Mesodermal cell (in vitro differentiated cells): ENCODE results near the gene NPY2R. TPM values are rescaled to one million over a fixed set of nuclear protein-coding genes. Genes with fewer than 3 reads are reported as not detected.

Source experiments
- H3K27ac ChIP-seq: 2 replicates; pipeline ENCODE4 v1.7.0; 2013; ENCODE audit warnings: mild to moderate bottlenecking, low read depth, low read length, moderate library complexity; ENCODE audit not compliant: severe bottlenecking
- H3K36me3 ChIP-seq: 2 replicates; pipeline ENCODE4 v1.7.1; 2013; ENCODE audit warnings: mild to moderate bottlenecking, low read length, moderate library complexity; ENCODE audit not compliant: control insufficient read depth, insufficient read depth
- H3K4me1 ChIP-seq: one replicate; pipeline ENCODE4 v1.7.1; 2013; ENCODE audit warnings: mild to moderate bottlenecking, low read length; ENCODE audit not compliant: insufficient read depth, control insufficient read depth, poor library complexity, severe bottlenecking
- H3K4me3 ChIP-seq: 2 replicates; pipeline ENCODE4 v1.7.0; 2013; ENCODE audit warnings: low read length, control low read depth, mild to moderate bottlenecking; ENCODE audit not compliant: insufficient read depth, poor library complexity, severe bottlenecking; ENCODE audit errors: extremely low read depth
- H3K9me3 ChIP-seq: 2 replicates; pipeline ENCODE4 v1.7.1; 2013; ENCODE audit warnings: mild to moderate bottlenecking, low read length, moderate library complexity; ENCODE audit not compliant: control insufficient read depth
- WGBS, 2 experiments: methylation state at CpG; one replicate each; pipeline ENCODE4 v1.1.5; 2013; ENCODE audit warnings: missing lambda C conversion rate in 2 of 2; ENCODE audit not compliant: insufficient coverage in 2 of 2; 5-methylcytosine and 5-hydroxymethylcytosine counted together
- polyA plus RNA-seq, 2 experiments: library from polyadenylated mRNA; stranded (reverse); fragments of 50-300 nt; gene quantifications; one replicate each; pipeline ENCODE4 v1.2.3, GENCODE V29; 2013

The NPY2R gene
- not detected for polyA plus RNA-seq (2013, experiment 1 of 2)
- not detected for polyA plus RNA-seq (2013, experiment 2 of 2)

- 1 to 2% methylated on average over 24 to 43 of the region's 55 CpGs for WGBS, 2 experiments
Measured at GRCh38 chr4:155208258-155209054, at the start of gene NPY2R. Gene NPY2R, plus strand, starts transcription at chr4:155208636. Its CDS starts 5,304 bp downstream, at chr4:155213940.

DNA sequence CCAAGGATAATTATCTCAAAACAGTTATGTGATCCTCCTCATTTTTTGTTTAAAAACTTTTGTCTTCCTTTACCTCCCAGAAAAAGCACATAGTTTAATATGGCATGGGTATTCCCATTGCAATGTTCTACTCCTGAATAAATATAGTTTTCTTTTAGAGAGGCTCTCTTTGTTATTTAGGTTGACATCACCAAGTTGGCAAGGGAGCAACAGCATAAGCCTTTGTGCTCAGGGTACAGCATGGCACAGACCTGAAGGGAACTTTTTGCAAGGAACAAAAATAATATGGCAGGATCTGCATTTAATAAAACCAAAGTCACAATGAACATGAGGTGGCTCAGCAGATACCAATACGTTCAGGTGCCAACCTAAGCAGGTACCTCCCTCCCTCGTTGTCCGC lies 47.1 kb upstream of the NPY2R start:
- H3K27ac ChIP-seq, result no peak overlapping the region
- H3K9me3 ChIP-seq, result no peaks in the 10 kb centered on the region
- H3K4me3 ChIP-seq, result no peak overlapping the region
- no peaks in the 10 kb centered on the region for H3K4me1 ChIP-seq
- 97 to 100% methylated on average over 3 of the region's 3 CpGs for WGBS, 2 experiments
- H3K36me3 ChIP-seq, result no peaks in the 10 kb centered on the region

More at GRCh38 chr4:155208258-155209054, at the start of gene NPY2R:
- Histone ChIP-seq H3K36me3 (no peaks in the 10 kb centered on the region), H3K4me3 (peak within 1 kb of the TSS; percentile 32), H3K4me1 (peaks cover 6% of the 10 kb centered on the region), H3K9me3 (no peaks in the 10 kb centered on the region), H3K27ac (no peak within 1 kb of the TSS)

DNA sequence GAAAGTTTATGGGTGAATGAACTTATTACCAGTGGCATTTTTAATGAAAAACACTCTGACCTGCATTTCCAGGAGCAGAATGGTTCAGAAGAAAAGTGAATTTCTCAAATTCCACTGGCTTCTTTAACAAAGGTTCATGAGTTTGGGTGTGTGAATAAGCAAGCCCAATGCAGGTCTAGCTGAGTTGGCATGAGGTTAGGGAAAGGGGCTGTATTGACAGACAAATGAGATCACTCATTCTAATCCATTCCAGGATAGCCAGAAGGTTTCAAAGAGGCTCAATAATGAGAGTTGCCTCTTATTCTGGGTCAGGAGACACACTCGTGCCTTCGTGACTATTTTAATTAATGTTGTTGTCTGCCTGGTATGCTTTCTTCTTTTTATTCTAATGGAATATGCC lies 43.7 kb upstream of the NPY2R start:
- no peaks in the 10 kb centered on the region for H3K4me1 ChIP-seq
- H3K27ac ChIP-seq, result no peak overlapping the region

DNA sequence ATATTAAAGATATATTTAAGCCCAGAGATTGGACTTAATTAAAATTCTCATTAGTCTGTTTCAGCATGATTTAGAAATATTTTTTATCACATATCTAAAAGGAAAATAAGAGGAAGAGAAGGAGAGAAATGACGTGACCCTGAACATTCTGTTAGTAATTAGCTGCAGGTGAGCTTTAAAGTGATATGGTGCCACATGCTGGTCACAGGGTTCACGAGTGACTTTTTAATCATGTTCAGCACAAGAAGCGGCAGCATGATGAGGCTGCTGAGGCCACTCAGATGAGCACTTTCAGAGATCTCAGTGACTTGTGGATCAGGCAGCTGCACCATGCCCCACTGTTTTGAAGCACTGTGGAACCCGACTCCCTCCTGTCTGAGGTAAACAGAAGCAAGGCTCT lies 37.9 kb upstream of the NPY2R start:
- Histone ChIP-seq H3K4me3 (no peak overlapping the region), H3K4me1 (no peaks in the 10 kb centered on the region), H3K27ac (no peak overlapping the region), H3K9me3 (no peaks in the 10 kb centered on the region), H3K36me3 (no peaks in the 10 kb centered on the region)
- WGBS, 2 experiments, result 76 to 93% methylated on average over 2 to 4 of the region's 4 CpGs

More for the DNA sequence above, 43.7 kb upstream of the NPY2R start:
- no peaks in the 10 kb centered on the region for H3K36me3 ChIP-seq
- WGBS, 2 experiments, result no CpG with 5 or more reads among the region's 2 CpGs
- no peak overlapping the region for H3K4me3 ChIP-seq
- H3K9me3 ChIP-seq, result no peaks in the 10 kb centered on the region

DNA sequence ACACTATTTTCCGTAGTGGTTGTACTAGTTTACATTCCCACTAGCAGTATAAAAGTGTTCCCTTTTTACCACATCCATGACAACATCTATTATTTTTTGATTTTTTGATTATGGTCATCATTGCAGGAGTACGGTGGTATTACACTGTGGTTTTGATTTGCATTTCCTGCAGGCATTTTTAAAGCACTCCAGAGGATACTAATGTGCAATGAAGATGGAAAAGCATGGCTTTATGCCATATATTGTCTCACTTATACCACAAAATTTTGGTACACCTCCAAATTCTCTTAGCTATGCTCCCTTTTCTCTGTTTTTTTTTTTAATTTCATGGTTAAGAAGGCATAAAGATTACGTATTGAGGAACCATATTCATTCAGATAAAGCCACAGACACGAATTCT lies 35.1 kb upstream of the NPY2R start:
- Histone ChIP-seq H3K27ac (no peak overlapping the region), H3K4me3 (no peak overlapping the region), H3K9me3 (no peaks in the 10 kb centered on the region), H3K4me1 (no peaks in the 10 kb centered on the region), H3K36me3 (no peaks in the 10 kb centered on the region)
- no CpG with 5 or more reads among the region's 4 CpGs for WGBS, 2 experiments

GRCh38 chr4:155174668-155175067 lies 33.8 kb upstream of the NPY2R start:
- Histone ChIP-seq H3K4me3 (no peak overlapping the region), H3K9me3 (no peaks in the 10 kb centered on the region)

GRCh38 chr4:155179216-155179615 lies 29.2 kb upstream of the NPY2R start:
- 77 to 100% methylated on average over 1 to 2 of the region's 2 CpGs for WGBS, 2 experiments
- Histone ChIP-seq H3K4me3 (no peak overlapping the region), H3K4me1 (no peaks in the 10 kb centered on the region), H3K27ac (no peak overlapping the region), H3K36me3 (no peaks in the 10 kb centered on the region), H3K9me3 (no peaks in the 10 kb centered on the region)

More at GRCh38 chr4:155174668-155175067, 33.8 kb upstream of the NPY2R start:
- Histone ChIP-seq H3K36me3 (no peaks in the 10 kb centered on the region), H3K27ac (no peak overlapping the region), H3K4me1 (no peaks in the 10 kb centered on the region)
- no CpG with 5 or more reads among the region's 1 CpG for WGBS, 2 experiments

GRCh38 chr4:155186972-155187371 lies 21.5 kb upstream of the NPY2R start:
- Histone ChIP-seq H3K36me3 (no peaks in the 10 kb centered on the region), H3K27ac (no peak overlapping the region), H3K9me3 (no peaks in the 10 kb centered on the region), H3K4me1 (no peaks in the 10 kb centered on the region), H3K4me3 (no peak overlapping the region)
- no CpG with 5 or more reads among the region's 2 CpGs for WGBS, 2 experiments

DNA sequence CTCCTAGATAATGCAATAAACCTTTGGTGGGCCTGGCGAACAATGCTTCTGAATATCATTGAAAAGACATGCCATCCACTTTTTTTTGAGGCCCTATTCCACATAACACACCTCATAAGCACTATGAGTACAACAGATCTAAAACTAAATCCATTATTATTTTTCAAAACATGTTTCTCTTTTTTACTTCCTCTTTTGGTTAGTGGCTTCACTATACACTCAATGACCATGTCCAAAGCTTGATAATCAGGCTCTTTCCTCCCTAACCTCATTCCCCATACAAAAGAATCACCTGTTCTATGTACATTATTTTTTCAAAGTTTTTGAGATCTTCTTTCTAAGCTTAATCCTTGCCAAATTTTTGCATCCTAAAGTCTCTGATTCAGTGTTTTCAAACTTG lies 20.4 kb upstream of the NPY2R start:
- 50 to 100% methylated on average over 1 of the region's 1 CpG for WGBS, 2 experiments
- H3K4me1 ChIP-seq, result no peaks in the 10 kb centered on the region
- H3K36me3 ChIP-seq, result no peaks in the 10 kb centered on the region
- H3K4me3 ChIP-seq, result no peak overlapping the region
- H3K9me3 ChIP-seq, result no peaks in the 10 kb centered on the region
- no peak overlapping the region for H3K27ac ChIP-seq

- no peaks in the 10 kb centered on the region for H3K9me3 ChIP-seq
- H3K4me3 ChIP-seq, result no peak overlapping the region
- H3K4me1 ChIP-seq, result no peaks in the 10 kb centered on the region
- H3K36me3 ChIP-seq, result no peaks in the 10 kb centered on the region
- H3K27ac ChIP-seq, result no peak overlapping the region
Measured at GRCh38 chr4:155190099-155190498, 18.3 kb upstream of the NPY2R start.

DNA sequence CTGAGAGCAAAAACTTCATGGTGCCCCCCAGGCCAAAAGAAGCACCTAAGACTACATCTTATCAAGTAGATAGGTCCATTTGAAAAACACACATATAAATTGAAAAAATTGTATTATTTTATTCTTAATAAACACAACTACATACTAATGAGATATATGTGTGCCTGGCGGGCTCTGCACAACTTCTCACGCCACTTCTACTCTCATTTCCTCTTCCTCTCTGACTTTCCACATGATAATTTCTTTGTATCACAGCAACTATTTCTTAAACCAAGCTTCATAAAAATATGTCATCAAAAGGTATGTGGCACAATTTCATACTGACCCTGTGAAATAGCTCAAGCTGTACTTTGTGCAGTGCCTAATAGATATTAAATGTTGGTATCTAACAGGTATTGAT lies 10.7 kb upstream of the NPY2R start:
- 90% methylated on average over 2 of the region's 2 CpGs; no CpG with 5 or more reads in 1 of the 2 experiments for WGBS, 2 experiments
- Histone ChIP-seq H3K27ac (no peak overlapping the region), H3K9me3 (no peaks in the 10 kb centered on the region), H3K4me1 (no peaks in the 10 kb centered on the region), H3K36me3 (no peaks in the 10 kb centered on the region), H3K4me3 (no peak overlapping the region)
